GM18502 (cell line): Measurements from ENCODE around the gene KLHL18.

Source experiments
- ATAC-seq: cut with Tn5 transposase; IDR thresholded peaks from one replicate; pipeline ENCODE4 v1.9.1; 2021; ENCODE audit warnings: mild to moderate bottlenecking; ENCODE audit not compliant: unreplicated experiment, poor library complexity

KLHL18 gene

DNA sequence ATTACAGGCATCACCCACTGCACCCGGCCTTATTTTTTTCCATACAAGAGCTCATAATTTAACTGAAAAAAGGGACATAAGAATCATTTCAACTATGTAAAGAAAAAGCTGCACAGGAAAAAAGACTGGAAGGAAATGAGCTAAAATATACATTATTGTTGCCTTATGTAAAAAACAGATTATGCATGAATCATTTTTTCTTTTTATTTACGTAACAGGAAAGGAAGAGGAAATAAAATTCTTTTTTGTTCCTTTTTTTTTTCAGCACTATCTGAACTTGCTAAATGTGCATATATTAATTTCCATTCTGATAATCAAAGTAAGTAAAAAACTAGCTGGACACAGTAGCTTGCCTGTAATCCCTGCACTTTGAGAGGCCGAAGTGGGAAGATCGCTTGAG is 12.2 kb upstream of the KLHL18 start:
- no peak for ATAC-seq

DNA sequence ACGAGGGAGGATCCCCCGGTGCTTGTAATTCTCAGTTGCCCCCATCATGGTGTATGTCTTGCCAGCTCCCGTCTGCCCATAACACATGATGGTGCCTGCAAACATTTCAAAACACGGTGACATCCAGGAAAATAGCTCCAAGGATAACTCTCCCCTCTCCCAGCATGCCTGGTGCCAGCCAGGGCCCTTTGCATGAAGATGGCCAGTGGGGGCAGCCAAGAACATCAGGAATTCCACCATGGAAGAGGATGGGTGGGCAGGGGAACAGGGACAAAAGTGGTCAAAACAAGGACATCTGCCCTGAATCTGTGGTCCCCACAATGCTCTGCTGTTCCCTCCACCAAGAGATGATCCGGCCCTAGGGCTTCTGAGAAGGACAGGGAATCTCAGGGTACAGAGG is 9.2 kb upstream of the KLHL18 start:
- no peak for ATAC-seq

DNA sequence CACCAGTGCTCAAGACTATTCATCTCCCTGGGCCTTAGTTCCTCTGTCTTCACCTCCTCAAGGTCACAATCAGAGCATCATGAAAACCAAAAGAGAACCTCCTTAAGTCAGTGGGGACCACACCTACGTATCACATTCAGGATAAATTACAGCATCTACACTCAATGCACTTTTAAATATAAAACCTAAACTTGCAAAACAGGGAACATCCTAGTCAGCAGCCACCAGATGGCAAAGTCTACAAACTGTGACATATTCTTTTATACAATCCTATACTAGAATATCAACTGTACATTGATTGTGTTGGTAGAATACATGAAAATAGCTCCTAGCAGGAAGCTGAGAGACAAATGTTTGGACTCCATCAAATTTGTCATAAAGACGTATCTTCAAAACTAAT is 8.1 kb upstream of the KLHL18 start:
- ATAC-seq: no peak

DNA sequence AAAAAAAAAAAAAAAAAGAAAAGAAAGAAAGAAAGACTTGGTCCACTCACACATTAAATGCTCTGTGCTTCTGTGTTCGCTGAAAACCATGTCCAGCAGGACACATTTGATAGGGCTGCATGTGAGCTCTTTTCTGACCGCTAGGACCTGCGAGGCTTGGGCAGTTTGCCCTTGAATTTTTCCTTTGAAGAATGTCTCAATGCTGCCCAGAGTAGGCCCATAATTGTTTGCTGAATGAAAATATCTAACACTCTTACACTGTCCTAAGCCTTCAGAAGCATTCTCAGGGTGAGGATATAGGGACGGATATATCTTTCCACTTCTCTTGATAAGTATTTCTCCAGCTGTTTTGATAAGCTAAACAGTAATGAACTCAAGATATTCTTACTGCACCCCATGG is 6.2 kb upstream of the KLHL18 start:
- ATAC-seq: no peak

DNA sequence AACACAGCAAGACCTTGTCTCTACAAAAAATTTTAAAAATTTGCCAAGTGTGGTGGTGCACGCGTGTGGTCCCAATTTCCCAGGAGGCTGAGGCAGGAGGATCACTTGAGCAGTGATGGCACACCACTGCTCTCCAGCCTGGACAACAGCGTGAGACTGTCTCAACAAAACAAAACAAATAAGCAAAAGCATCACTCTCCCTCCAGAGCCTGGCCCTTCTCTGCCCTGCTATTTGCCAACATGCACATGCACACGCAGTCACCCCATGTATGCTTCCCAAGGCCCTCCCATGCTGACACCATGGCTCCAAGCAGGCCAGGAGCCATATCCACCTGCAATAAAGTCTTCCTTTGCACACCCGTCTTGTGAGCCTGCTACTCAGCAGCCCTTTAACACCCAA is 2.2 kb upstream of the KLHL18 start:
- ATAC-seq: no peak

DNA sequence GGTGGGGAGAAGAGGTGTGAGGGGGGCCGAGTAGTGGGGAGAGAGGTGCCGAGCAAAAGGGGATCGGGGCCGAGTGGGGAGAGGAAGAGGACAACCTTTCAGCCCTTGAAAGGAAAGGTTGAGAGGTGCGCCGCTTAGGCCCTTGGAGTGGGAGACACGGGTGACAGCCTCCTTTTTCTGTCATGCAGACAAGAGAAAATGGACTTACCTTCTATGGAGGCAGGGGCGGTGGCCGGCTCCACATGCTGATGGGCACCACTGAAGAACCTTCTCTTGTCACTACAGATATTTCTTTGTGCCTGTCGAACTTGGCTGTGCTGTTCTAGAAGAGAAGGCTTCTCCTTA is 421 bp downstream of the KLHL18 start:
- ATAC-seq: peak; percentile 4

DNA sequence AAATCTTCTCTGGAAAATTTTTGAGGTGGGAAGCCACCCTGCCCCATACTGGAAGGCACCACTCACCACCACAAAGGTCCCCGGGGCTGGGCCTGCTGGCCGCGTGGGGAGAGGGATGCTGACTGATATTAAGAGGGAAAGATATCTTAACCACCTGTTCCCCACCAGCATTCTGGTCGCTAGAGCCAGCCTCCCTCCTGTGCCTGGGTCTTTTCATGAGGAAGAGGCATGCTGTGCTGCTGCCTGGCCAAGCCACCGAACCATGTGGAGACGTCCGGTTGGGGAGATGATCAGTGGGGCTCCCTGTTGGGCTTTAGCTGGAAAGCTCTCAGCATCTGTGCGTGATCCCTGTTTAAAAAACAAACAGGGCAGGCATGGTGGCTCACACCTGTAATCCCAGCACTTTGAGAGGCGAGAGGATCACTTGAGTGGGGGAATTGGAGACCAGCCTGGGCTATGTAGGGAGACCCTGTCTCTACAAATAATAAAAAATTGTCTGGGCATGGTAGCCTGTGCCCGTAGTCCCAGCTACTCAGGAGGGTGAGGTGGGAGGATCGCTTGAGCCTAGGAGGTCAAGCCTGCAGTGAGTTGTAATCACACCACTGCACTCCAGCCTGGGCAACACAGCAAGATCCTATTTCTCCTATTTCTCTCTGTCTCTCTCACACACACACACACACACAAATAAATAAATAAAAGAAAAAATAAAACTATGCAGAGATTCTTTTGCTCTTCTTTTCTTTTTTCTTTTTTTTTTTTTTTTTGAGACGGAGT is 1.0 kb downstream of the KLHL18 start:
- no peak for ATAC-seq

DNA sequence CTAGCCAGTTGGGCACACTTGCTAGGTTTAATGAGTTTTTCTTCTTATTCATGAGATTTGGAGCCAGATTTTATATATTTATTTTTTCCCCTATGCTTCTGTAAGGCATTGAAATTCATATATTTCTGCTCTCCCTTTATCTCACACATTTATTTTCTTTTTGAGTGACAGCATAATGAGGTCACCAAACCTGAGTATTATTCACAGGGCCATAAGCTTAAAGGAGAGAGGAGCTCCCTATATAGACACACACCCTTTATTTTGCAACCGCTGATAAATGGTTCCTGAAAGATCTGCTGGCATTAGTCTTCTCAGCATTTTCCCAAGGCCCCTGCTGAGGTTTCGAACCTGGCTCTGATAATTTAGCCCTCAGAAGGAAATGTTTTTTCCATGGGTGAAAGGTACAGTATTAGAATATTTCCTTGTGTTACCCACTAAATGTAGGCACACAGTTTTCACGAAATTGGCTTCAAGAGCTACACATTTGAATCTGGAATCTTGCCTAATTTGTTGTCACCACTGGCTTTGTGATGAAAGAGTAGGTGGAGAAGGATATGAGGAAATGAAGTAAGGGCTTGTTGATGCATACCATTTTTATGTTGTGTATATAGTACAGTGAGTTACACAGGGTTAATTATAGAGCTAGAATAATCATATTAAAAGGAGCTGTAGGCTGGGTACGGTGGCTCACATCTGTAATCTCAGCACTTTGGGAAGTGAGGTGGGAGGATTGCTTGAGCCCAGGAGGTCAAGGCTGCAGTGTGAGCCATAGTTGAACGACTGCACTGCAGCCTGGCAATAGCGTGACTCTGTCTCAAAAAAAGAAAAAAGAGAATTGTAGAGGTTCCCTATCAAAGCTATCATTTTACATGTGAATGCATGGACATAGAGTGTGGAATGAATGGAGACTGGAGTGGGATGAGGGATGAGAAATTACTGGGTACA is 6.5 kb downstream of the KLHL18 start:
- ATAC-seq: no peak

DNA sequence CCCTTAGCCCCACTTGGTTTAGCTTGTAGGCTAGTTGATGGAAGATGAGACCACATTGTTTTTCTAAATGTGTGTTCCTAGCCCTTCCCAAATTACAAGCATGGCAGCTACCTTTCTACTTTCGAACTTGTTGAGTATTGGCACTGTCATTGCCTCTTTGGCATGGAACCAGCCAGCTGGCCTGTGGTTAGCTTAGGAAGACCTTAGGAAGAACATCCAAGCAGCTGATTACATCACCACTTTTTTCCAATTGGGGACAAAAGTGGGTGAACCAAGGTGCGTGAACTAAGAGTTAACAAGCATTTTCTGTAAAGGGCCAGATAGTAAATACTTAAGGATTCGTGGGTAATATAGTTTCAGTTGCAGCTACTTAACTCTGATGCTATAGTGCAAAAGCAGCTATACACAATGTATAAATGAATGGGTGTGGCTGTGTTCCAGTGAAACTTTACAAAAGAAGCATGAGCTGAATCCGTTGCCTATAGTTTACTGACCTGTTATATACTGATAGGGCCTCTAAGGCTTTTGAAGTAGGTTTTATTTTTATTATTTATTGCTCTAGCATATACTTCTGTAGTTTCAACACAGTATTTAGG is 8.5 kb downstream of the KLHL18 start:
- peak; percentile 10 for ATAC-seq

DNA sequence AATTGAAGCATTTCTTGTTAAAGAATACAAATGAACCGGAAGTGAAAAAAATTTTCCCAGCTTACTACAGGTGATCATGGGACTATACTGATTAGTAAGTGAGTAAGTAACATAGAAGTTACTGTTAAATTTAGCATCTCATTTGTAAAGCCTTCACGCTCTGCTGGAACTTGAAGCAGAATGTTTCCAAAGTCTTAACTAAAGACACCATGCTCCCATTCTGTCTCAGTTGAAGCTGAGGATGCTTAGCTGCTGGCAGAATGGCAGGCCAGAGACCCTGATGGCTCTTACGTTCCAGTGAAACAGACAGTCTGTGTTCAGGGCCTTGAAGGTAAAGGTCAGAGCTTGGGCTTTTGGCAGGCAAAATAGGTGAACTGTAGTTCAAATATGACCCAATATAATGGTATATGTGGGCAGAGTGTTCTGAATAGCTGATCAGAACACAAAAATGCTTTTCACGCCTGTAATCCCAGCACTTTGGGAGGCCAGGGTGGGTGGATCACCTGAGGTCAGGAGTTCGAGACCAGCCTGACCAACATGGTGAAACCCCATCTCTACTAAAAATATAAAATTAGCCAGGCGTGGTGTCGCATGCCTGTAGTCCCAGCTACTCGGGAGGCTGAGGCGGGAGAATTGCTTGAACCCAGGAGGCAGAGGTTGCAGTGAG is 9.1 kb downstream of the KLHL18 start:
- ATAC-seq: peak; percentile 50

DNA sequence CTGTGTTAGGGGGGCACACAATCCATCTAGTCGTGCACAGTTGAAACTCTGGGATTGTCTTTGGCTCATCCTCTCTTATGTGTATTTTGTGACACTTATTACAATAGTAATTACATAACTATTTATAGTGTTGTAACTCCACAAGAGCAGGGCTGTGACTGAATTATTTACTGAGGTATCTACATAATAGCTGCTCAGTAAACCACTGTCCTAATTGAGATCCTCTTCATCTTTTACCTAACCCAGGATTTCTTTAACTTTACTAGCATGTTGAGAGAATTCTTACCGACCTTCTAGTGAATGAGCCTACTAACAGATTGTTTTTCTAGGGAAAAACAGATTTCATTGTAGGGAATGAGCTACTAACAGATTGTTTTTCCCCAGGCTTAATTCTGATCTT is 11.1 kb downstream of the KLHL18 start:
- ATAC-seq: no peak

DNA sequence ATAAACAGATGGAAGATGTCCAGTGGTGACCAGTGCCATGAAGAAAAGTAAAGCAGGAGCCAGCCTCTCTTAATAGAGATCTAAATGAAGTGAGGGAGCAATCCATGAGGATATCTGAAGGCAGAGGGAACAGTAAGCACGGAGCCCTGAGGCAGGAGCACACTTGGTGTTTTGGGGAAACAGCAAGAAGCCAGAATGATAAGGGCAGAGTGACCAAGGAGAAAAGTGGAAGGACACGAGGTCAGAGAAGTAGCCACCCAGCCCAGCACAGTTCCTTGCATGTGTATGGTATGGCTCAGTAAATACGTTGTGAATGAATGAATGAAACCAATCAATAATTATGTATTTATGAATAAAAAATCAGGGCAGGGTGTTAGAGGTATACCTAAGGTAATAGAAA is 11.6 kb downstream of the KLHL18 start:
- no peak for ATAC-seq

DNA sequence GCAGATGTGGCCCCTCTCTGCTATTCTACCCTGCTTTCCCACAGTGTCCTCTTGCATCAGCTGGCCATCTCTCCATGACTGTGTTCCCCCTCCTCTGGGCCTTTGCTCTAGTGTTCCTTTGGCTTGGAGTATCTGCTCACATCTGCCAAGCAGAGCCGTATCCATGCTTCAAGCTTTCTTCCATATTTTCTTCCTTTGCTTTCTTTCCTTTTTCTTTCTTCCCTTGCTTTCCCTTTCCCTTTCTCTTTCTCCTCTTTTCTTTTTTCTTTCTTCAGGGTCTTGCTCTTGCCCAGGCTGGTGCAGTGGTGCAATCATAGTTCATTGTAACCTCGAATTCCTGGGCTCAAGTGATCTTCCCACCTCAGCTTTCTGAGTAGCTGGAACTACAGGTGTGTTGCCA is 12.6 kb downstream of the KLHL18 start:
- no peak for ATAC-seq

DNA sequence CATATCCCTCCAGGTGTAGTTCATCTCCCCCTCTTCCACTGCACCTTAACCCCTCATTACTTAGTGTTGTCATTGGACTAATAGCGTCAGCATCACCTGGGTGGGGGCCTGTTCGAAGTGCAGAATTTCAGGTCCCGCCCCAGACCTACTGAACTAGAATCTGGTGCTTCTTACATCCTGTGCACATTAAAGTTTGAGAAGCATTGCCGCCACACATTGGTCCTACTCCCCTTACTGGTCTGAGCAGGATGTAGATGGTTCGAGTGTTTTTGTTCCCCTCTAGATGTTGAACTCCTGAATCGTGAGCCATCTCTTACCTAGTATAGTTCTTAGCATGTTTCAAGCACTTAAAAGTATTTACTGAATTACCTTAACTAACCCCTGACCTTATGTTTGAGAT is 13.2 kb downstream of the KLHL18 start:
- no peak for ATAC-seq

DNA sequence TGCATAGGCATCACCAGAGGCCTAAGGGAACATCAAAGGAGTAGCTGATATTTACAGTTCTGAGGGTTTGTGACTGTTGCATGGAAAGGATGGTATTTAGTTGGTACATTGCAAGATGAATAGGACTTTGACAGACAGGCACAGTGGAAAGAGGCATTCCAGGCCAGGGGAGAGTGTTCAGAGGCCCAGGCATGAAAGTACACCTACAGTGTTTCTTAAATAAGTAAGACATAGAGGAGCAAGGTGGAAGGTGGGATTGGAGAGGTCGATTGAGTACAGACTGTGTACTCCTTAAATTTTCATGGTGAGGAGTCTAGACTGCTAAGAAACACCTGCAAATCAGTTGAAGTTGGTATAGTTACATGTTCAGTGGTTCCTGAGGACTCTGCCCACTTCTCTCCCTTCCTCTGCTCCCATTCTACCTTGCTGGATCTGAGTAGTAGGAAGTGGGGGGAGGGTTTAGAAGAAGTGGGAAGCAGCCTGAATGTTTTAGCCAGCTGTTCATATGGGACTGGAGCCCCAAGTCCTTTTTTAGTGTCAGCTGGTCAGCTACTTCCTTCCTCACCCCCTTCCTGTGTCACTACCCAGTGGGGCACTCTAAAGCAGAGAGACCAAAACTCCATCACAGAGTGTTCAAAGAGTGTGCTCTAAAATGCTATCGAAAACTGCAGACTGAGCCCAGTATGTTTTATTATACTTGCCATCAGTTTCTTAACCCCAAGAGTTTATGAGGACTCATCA is 14.0 kb downstream of the KLHL18 start:
- no peak for ATAC-seq

DNA sequence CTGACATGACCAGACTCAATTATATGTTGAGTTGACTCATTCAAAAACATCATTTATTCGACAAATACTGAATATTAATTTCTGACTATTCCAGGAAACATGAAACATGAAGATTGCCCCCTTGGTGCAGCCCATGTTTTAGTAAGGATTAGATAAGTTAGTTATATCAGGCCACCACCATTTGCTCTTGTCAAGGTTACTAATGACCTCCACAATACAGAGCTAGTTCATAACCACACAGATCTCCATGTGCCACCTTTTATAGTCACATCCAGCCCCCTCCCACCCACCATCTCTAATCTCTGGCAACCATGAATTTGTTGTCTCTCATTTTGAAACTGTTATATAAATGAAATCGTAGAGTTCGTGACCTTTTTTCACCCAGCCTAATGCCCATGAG is 15.7 kb downstream of the KLHL18 start:
- ATAC-seq: no peak

DNA sequence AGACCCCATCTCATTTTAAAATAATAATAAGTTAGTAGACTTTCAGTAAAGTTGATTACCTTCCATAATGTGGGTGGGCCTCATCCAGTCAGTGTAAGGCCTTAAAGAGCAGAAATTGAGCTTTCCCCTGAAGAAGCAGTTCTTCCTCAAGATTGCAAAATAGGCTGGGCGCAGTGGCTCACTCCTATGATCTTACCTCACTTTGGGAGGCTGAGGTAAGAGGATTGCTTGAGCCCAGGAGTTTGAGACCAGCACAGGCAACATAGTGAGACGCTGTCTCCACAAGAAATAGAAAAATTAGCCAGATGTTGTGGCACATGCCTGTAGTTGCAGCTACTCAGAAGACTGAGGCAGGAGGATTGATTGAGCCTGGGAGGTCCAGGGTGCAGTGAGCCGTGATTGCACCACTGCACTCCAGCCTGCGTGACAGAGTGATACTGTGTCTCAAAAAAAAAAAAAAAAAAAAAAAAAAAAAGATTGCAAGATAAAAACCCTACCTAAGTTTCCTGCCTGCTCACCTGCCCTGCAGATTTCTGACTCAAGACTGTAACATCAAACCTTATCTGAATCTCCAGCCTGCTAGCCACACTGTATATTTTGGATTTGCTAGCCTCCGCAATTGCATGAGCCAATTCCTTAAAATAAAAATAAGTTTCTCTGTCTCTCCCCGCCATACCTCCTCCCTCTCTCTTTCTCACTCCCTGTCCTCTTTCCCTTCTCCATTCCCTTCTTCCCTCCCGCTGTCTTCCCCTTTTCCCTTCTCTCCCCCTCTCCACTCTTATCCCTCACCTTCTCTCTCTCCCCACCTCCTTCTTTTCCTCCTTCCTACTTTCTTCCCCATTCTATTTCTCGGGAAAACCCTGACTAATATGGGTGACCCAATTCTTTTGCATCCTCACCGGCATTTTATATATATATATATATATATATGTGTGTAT is 16.9 kb downstream of the KLHL18 start:
- no peak for ATAC-seq

DNA sequence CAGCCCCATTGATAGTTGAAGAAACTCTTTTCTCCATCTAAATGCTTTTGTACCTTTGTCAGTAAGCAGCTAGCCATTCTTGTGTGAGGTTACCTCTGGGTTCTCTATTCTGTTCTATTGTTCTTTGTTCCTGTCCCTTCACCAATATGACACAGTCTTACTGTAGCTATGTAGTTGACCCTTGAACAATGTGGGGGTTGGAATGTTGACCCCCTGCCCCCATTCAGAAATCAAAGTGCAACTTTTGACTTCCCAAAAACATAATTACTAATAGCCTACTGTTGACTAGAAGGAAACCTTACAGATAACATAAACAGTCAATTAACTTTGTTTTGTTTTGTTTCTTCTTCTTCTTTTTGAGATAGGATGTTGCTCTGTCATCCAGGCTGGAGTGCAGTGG is 18.7 kb downstream of the KLHL18 start:
- ATAC-seq: no peak

DNA sequence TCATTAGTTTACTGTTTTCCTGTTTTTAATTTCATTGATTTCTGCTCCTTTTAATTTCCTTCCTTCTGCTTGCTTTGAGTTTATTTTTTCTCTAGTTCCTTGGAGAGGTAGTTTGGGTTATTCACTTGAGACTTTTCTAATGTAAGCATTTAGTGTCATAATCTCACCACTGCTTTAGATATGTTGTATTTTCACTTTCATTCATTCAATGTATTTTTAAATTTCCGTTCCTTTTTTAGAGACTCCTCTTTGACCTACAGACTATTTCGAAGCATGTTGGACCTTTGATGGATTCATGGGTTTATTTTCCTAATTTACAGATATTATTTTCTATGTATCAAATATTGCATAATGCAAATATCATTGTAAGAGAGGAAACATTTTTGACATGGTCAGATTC is 23.3 kb downstream of the KLHL18 start:
- no peak for ATAC-seq
